ENCODE measurements around the gene PIEZO2.

DNA sequence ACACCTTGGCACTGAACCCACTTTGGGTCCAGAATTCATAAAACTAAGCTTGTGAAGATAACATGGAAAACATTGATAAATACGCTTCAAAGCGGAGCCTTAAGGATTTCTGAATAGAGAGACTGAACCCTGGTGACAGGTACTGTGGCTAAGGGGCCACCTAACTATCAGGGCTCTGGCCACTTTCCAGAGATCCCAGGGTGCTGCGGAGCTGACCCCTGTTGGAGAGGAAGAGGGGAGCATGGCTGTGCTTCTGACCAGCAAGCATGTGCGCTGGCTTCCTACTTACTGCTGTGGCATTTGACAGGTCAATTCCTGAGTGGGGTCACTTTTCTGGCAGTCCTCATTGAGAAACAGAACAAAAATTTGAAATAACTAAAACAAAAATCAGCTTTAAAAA, 395.2 kb downstream of the PIEZO2 start:
- TF ChIP-seq, protein P1, sequence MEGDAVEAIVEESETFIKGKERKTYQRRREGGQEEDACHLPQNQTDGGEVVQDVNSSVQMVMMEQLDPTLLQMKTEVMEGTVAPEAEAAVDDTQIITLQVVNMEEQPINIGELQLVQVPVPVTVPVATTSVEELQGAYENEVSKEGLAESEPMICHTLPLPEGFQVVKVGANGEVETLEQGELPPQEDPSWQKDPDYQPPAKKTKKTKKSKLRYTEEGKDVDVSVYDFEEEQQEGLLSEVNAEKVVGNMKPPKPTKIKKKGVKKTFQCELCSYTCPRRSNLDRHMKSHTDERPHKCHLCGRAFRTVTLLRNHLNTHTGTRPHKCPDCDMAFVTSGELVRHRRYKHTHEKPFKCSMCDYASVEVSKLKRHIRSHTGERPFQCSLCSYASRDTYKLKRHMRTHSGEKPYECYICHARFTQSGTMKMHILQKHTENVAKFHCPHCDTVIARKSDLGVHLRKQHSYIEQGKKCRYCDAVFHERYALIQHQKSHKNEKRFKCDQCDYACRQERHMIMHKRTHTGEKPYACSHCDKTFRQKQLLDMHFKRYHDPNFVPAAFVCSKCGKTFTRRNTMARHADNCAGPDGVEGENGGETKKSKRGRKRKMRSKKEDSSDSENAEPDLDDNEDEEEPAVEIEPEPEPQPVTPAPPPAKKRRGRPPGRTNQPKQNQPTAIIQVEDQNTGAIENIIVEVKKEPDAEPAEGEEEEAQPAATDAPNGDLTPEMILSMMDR (IDR thresholded peaks at IDR 0.05; ENCODE audit: low read length), result no peak
- TF ChIP-seq EZH2 (IDR thresholded peaks at IDR 0.05; ENCODE audit: borderline replicate concordance, low read length), result no peak

Data from OCI-LY1 (cell line).